Measurements from ENCODE around the gene PAIP1.

DNA sequence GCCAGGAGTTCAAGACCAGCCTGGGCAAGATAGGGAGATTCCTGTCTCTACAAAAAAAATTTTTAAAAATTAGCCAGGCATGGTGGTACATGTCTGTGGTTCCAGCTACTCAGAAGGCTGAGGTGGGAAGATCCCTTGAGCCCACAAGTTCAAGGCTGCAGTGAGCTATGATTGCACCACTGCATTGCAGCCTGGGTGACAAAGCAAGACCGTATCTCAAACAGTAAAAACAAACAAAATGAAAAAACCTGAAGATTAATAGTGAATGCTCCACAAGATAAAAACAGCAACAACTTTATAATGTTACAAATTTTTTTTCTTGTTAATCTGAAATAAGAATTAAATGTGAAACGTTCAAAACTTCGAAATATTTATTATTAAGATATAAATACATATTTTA is 70.5 kb downstream of the PAIP1 start:
- TF ChIP-seq, protein P1, sequence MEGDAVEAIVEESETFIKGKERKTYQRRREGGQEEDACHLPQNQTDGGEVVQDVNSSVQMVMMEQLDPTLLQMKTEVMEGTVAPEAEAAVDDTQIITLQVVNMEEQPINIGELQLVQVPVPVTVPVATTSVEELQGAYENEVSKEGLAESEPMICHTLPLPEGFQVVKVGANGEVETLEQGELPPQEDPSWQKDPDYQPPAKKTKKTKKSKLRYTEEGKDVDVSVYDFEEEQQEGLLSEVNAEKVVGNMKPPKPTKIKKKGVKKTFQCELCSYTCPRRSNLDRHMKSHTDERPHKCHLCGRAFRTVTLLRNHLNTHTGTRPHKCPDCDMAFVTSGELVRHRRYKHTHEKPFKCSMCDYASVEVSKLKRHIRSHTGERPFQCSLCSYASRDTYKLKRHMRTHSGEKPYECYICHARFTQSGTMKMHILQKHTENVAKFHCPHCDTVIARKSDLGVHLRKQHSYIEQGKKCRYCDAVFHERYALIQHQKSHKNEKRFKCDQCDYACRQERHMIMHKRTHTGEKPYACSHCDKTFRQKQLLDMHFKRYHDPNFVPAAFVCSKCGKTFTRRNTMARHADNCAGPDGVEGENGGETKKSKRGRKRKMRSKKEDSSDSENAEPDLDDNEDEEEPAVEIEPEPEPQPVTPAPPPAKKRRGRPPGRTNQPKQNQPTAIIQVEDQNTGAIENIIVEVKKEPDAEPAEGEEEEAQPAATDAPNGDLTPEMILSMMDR (conservative IDR thresholded peaks at IDR 0.05; ENCODE audit: low read length), result no peak
- TF ChIP-seq EZH2phosphoT487 (IDR thresholded peaks at IDR 0.05; ENCODE audit: borderline replicate concordance, low read depth, low read length), result no peak

Data from OCI-LY7 (cell line).